HG03139 (cell line): ENCODE results near the gene PNO1.
"Not testable (repeated sequence)": the region's sequence is repeated elsewhere in the genome, so short reads cannot be mapped to it uniquely, and the experiment has no call there.

ENCODE experiments used
- ATAC-seq: cut with Tn5 transposase; IDR thresholded peaks from one replicate; pipeline ENCODE4 v1.9.1; 2021; ENCODE audit not compliant: unreplicated experiment

PNO1 gene

GRCh38 chr2:68156419-68156818 is 1.3 kb upstream of the PNO1 start:
- no peak for ATAC-seq

DNA sequence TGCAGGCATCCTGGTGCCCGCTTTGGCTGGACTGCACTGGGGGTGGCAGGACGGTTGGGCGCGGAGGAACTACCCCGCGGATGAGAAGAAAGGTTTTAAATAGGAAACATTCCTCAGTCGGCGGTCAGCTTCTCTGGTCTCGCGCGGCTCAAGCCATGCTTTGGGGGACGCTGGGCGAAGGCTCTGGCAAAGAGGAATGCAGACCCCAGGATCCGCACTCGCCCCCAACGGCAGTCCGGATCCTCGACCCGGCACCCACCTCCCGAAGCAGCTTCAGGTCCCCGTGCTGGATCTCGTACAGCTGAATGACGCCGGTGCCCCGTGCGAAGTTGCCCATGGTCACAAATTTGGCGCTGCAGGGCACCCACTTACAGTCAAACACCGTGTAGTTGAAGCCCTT is 686 bp upstream of the PNO1 start:
- peak; percentile 20 for ATAC-seq

- ATAC-seq = no peak
Measured at GRCh38 chr2:68158134-68158447, 403 bp downstream of the PNO1 start.

DNA sequence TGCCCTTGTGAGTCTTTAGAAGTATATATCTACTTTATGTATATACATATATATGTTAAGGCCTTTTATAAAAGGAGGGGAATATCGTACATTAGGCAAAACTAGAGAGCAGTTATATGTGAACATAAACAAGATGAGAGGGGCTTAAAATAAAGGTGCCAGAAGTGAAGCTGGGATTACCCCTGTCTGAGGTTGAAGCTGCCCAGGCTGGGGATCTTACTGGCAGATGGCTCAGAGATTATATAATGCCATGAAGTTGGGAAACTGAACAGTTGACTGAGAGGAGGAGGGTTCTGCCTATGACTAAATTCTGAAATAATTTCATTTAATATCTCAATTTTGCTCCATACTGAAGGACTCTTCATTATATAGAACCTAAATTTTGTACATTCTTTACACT is 6.0 kb downstream of the PNO1 start:
- ATAC-seq = no peak

GRCh38 chr2:68167186-68167585 is 9.5 kb downstream of the PNO1 start:
- ATAC-seq = no peak

DNA sequence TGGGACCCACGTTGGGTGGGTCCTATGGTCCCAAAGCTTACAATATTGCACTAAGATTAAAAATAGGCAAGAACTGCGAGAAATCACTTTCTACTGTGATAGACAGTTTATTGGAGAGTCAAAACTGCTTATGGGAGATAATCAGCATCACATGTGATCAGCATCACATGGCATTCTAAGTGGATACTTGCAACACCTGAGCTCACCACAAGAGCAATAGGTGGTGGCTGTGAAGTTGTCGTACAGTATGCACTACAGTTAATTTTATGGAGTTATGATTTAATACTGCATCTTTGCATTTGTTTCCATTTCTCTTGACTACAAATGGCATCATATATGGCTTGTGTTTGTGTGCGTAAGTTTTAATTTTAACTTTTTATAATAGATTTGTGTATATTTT is 11.6 kb downstream of the PNO1 start:
- ATAC-seq = no peak

GRCh38 chr2:68171146-68171545 is 13.5 kb downstream of the PNO1 start:
- no peak for ATAC-seq

DNA sequence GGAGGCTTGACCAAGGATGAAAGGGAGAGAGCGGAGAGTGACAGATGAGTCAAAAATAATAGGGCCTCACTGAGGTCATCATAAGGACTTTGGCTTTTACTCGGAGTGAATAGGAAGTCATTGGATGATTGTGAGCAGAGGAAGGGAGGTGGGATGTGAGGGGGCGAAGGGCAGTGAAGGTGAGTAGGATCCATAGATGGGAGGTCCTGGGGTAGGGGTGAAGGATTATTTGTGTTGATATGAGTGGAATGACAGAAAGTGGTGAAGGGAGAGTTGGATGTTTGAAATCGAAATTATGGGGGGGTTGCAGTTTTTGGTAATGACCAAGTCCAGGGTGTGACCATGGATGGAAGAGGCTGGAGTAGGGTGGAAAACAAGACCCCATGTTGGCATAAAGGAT is 14.0 kb downstream of the PNO1 start:
- no peak for ATAC-seq

- ATAC-seq = no peak
Measured at GRCh38 chr2:68172521-68172920, 14.8 kb downstream of the PNO1 start.

DNA sequence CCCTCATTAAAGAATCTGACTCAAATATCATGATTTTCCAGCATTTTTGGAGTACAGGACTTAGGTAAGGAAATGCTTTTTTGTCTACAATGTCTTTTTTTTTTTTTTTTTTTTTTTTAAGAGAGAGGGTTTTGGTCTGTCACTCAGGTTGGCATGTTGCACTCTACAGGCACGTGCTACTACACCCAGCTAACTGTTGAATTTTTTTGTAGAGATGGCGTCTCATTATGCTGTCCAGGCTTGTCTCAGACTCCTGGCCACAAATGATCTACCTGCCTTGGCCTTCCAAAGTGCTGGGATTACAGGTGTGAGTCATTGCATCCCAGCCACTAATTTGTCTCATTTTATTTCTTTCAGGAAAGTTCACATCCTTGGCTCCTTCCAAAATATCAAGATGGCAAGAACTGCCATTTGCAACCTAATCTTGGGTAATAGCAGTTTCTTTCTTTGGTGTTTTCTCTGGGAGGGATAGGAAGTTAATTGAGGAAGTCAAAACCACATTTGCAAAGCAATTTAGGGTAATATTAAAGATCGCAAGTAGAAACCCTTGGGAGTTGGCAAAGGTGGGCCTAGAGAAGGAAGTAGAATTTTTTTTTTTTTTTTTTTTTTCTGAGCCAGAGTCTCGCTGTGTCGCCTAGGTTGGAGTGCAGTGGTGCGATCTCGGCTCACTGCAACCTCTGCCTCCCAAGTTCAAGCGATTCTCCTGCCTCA is 15.5 kb downstream of the PNO1 start:
- no peak for ATAC-seq

- not testable (repeated sequence) for ATAC-seq
Measured at GRCh38 chr2:68175210-68175609, 17.5 kb downstream of the PNO1 start.

DNA sequence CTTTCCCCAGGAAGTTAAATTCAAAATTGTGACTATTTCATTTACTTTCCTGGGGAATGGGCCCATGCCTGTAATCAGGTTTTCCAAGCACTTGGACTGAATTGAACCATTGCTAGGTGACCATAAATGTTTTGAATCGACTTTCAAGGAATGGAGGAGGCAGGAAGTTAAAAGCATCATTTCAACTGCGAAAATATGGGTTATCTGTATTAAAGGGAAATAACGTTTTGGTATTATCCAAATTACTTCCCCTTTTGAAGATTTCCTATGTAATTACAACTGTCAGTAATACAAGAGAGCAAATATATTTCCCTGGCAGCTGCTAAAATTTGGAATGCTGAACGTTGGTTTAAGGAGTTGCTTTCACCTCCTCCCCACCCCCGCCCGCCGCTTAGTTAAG is 19.0 kb downstream of the PNO1 start:
- ATAC-seq = no peak

DNA sequence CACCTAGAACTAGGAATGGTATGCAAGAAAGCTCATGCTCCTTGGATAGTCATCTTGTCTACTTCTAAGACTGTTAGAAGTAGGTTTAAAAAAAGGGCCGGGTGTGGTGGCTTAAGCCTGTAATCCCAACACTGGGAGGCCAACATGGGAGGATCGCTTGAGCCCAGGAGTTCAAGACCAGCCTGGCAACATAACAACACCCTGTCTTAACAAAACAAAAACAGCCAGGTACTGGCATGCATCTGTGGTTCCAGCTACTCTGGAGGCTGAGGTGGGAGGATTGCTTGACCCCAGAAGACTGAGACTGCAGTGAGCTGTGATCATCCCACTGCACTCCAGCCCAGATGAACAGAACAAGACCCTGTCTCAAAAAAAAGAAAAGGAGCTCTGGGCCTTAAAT is 19.9 kb downstream of the PNO1 start:
- ATAC-seq = no peak

DNA sequence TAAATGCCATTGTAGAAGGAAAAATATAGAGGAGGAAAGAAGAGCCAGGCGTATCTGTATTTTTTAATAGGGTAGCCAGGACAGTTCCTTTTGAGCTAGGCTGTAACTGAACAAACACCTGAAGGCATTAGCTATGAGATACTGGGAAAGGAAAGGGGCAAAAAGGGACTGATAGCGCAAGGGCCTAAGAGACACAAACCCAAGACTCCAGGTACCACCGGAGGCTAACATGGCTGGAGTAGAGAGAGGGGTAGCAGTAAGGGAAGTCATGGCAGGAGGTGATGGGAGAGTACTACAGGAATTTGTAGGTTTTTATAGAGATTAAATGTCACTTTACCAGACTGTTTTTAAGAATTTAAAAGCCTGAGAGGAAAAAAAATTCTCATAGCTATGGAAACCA is 20.7 kb downstream of the PNO1 start:
- no peak for ATAC-seq

DNA sequence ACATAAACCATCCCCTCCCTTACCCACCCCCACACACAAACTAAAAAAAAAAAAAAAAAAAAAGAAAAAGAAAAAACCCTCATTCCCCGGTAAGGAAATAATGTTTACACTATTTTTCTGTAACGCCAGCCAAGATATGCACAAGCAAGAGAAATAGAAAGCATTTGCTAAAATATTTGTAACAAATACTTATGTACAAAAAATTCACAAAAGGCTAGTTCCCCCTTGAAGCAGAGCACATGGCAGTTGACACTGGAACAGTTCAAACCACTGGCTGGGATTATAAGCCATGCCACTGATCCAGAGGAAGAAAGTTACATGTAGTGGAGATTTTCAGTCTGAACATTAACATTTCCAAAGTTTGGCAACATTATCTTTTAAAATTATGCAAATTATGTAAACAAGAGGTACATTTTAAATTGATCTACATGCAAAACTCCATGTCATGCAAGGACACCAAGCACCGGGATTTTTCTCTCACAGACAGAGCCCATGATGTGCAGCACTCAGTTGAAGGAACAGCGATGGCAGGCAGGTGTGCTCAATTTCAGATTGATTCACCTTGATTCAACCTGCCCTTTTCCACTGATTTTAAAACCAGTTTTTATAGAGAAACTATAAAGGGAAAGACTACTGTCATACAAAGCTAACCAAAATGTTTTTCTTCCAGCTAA is 21.4 kb downstream of the PNO1 start:
- no peak for ATAC-seq

DNA sequence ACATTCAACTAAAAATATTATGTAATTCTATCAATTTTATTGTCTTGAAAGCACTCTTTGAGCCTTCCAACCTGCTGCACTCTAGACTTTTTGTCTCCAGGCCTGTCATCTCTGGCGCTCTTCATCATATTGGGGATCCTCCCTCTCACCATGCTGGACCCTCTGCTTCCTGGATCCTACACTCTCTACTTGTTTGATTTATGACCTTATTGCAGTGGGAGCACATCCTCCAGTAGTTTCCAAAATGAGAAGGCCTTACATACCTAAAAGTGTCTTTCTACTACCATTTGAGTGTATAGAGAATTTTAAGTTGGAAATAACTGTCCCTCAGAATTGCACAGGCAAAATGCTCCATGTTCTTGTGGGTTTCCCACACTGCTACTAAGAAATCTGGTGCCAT is 25.2 kb downstream of the PNO1 start:
- ATAC-seq = no peak

DNA sequence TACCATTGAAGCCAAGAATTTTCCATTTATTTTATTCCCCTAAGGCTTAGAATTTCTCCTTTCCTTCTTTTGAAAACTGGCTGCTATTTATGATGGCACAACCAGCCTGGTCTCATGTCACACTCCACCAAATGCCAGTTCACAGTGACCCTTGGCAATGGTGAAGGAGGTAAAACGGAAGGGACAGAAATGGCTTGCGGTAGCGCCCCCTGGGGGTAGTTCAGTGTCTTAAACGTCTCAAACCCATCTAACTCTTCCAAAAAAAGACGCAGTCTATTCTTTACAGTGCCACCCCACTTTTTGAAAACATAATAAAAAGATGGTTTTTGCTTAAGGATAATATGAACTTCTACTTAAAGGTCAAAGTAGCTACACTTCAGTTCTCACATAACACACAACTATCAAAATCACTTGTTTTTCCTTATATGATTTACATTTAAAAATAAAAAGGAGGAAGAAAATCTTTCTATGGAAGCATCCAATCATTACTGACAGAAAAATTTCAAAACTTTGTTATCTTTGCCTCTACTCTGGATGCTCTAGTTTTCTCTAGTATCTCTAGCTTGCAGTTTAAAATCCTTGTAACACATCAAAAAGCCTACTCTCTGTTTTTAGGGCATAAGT is 28.0 kb downstream of the PNO1 start:
- no peak for ATAC-seq

- no peak for ATAC-seq
Measured at GRCh38 chr2:68187329-68187728, 29.6 kb downstream of the PNO1 start.

DNA sequence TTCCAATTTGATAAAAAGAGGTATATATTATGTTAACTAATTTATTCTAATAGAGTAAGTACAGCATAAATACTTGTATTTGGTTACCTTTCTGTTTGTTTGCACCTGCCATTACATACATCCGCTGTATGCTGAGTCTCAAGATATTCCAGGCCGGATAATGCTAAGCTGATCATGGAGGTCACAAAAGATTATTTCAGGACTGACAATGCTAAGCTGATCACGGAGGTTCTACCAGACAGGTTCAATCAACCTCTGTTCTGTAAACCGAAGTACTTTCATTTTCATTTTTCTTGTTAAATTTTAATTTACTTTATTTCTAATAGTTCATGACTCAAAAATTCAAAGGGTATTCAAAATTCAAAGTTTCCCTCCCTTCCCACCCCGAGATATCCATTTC is 31.1 kb downstream of the PNO1 start:
- ATAC-seq = no peak

DNA sequence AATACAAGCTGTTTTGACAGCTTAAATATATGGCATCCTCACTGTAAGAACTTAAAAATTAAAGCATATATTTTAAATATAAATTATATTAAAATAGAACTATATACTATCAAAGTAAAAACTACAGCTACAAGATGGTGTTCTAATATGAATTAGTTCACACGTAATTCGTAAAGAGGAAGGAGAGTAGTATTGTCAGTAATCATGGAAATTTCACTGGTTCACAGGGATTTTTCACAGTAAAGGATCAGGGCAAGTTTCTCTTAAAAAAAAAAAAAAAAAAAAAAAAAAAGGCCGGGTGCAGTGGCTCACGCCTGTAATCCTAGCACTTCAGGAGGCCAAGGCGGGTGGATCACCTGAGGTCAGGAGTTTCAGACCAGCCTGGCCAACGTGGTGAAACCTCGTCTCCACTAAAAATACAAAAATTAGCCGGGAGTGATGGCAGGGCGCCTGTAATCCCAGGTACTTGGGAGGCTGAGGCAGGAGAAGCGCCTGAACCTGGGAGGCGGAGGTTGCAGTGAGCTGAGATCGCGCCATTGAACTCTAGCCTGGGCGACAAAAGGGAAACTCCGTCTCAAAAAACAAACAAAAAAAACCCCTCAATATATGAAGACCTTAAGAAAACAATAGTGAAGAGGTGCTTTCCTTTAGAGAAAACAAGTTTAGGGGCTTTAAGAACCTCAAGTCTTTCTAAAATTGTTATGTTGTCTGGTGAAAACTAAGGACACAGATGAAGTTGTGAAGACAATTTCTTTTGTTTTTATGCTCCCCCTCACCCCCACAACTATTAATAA is 32.5 kb downstream of the PNO1 start:
- no peak for ATAC-seq

- ATAC-seq = no peak
Measured at GRCh38 chr2:68190991-68191731, 33.5 kb downstream of the PNO1 start.
